ENCODE measurements around the gene HNRNPA1L2.
A peak's percentile ranks its signal among the peaks of the same experiment; 100 is the strongest.

HNRNPA1L2 gene

GRCh38 chr13:52659340-52659739 is 17.1 kb downstream of the HNRNPA1L2 start:
- Histone ChIP-seq H3K27ac (ENCODE audit: low read depth, low read length) (no peak overlapping the region), H3K79me2 (ENCODE audit: control insufficient read depth, low read length) (peaks cover 46% of the 10 kb centered on the region), H3F3A (ENCODE audit: control insufficient read depth, insufficient read depth) (no peaks in the 10 kb centered on the region), H3K4me2 (ENCODE audit: low read length) (no peak overlapping the region), H3K27me3 (ENCODE audit: control insufficient read depth, low read length) (no peaks in the 10 kb centered on the region), H3K4me3 (ENCODE audit: low read length) (no peak overlapping the region), H3K4me1 (ENCODE audit: control insufficient read depth, low read length) (peaks cover 21% of the 10 kb centered on the region), H4K20me1 (ENCODE audit: control insufficient read depth, insufficient read depth, low read depth, low read length) (peaks cover 6% of the 10 kb centered on the region; the same call in 1 of the 2 replicates), H3K9me2 (replicated peaks; ENCODE audit: control insufficient read depth, low read length) (no peaks in the 10 kb centered on the region), H3K36me3 (ENCODE audit: control insufficient read depth, low read length) (peaks cover 93% of the 10 kb centered on the region), H3K9me3 (ENCODE audit: control insufficient read depth, insufficient read depth, low read length) (no peaks in the 10 kb centered on the region)
- no peak for TF ChIP-seq EZH2phosphoT487 (IDR thresholded peaks at IDR 0.05; ENCODE audit: borderline replicate concordance, low read length)
- no peak for TF ChIP-seq CTCF (IDR thresholded peaks at IDR 0.05; ENCODE audit: low read depth, low read length, poor library complexity, severe bottlenecking)

GRCh38 chr13:52664272-52664671 is 22.0 kb downstream of the HNRNPA1L2 start:
- no peak overlapping the region for H3K27ac ChIP-seq (ENCODE audit: low read depth, low read length)
- peaks cover 13% of the 10 kb centered on the region for H3K79me2 ChIP-seq (ENCODE audit: control insufficient read depth, low read length)
- peaks cover under 1% of the 10 kb centered on the region; the same call in 1 of the 2 replicates for H3F3A ChIP-seq (ENCODE audit: control insufficient read depth, insufficient read depth)
- H4K20me1 ChIP-seq (ENCODE audit: control insufficient read depth, insufficient read depth, low read depth, low read length), result no peaks in the 10 kb centered on the region
- H3K9me3 ChIP-seq (ENCODE audit: control insufficient read depth, insufficient read depth, low read length), result no peaks in the 10 kb centered on the region
- TF ChIP-seq EZH2phosphoT487 (IDR thresholded peaks at IDR 0.05; ENCODE audit: borderline replicate concordance, low read length) (no peak), CTCF (IDR thresholded peaks at IDR 0.05; ENCODE audit: low read depth, low read length, poor library complexity, severe bottlenecking) (no peak)
- no peaks in the 10 kb centered on the region for H3K4me1 ChIP-seq (ENCODE audit: control insufficient read depth, low read length)
- no peaks in the 10 kb centered on the region for H3K9me2 ChIP-seq (replicated peaks; ENCODE audit: control insufficient read depth, low read length)
- H3K4me3 ChIP-seq (ENCODE audit: low read length), result no peak overlapping the region
- no peak overlapping the region for H3K4me2 ChIP-seq (ENCODE audit: low read length)
- H3K27me3 ChIP-seq (ENCODE audit: control insufficient read depth, low read length), result no peaks in the 10 kb centered on the region
- H3K36me3 ChIP-seq (ENCODE audit: control insufficient read depth, low read length), result peaks cover 93% of the 10 kb centered on the region

- Histone ChIP-seq H3K79me2 (ENCODE audit: control insufficient read depth, low read length) (peaks cover 16% of the 10 kb centered on the region), H3K9me3 (ENCODE audit: control insufficient read depth, insufficient read depth, low read length) (no peaks in the 10 kb centered on the region), H3F3A (ENCODE audit: control insufficient read depth, insufficient read depth) (peaks cover 3% of the 10 kb centered on the region; the same call in 1 of the 2 replicates), H3K27ac (ENCODE audit: low read depth, low read length) (no peak overlapping the region), H4K20me1 (ENCODE audit: control insufficient read depth, insufficient read depth, low read depth, low read length) (no peaks in the 10 kb centered on the region), H3K4me3 (ENCODE audit: low read length) (no peak overlapping the region), H3K4me2 (ENCODE audit: low read length) (no peak overlapping the region), H3K27me3 (ENCODE audit: control insufficient read depth, low read length) (no peaks in the 10 kb centered on the region), H3K9me2 (replicated peaks; ENCODE audit: control insufficient read depth, low read length) (no peaks in the 10 kb centered on the region), H3K4me1 (ENCODE audit: control insufficient read depth, low read length) (no peaks in the 10 kb centered on the region), H3K36me3 (ENCODE audit: control insufficient read depth, low read length) (peaks cover 97% of the 10 kb centered on the region)
- TF ChIP-seq CTCF (IDR thresholded peaks at IDR 0.05; ENCODE audit: low read depth, low read length, poor library complexity, severe bottlenecking) (peak; percentile 44), EZH2phosphoT487 (IDR thresholded peaks at IDR 0.05; ENCODE audit: borderline replicate concordance, low read length) (no peak)
These were observed 23.1 kb downstream of the HNRNPA1L2 start for GRCh38 chr13:52665325-52665724.
